Hematopoietic multipotent progenitor cell (in vitro differentiated cells): ENCODE results near the gene NOVA1. TPM values are rescaled to one million over a fixed set of nuclear protein-coding genes. Genes with fewer than 3 reads are reported as not detected.

Experiments
- DNase-seq, 3 donors: peaks; one replicate each; pipeline ENCODE4 v3.0.0-alpha.2; 2011 to 2015; ENCODE audit warnings: low read depth in 2 of 3, low spot score in 2 of 3
- total RNA-seq: library from RNA; depleted of rRNA; stranded (reverse); fragments of >200 nt; gene quantifications from one replicate; pipeline ENCODE4 v1.2.3, GENCODE V29; 2012

Gene NOVA1
- total RNA-seq, 1 donor, result 0.27 TPM

GRCh38 chr14:26594148-26594547 is 3.7 kb downstream of the NOVA1 start:
- no peak for DNase-seq

- DNase-seq, result no peak
Observed at GRCh38 chr14:26593357-26593756, 4.5 kb downstream of the NOVA1 start.

DNA sequence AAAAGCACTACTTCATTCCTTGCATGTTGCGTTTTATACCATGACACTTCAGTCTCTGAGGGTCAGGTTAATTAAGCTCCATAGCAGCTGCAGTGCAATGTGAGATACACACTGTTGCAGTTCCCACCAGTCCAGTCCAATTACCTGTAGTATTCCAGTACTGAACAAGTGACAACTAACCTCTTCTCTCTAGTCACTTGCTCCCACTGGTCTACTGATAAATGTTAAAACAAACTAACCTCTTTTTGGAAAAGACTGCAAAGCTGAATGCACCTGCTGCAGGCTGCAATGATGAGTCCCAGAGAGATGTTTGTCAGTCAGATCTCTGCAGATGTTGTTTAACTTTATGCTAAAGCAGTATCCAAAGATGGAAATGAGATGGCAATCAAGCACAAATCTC is 7.9 kb downstream of the NOVA1 start:
- DNase-seq, result no peak

GRCh38 chr14:26577711-26578110 is 20.1 kb downstream of the NOVA1 start:
- DNase-seq, result no peak

DNA sequence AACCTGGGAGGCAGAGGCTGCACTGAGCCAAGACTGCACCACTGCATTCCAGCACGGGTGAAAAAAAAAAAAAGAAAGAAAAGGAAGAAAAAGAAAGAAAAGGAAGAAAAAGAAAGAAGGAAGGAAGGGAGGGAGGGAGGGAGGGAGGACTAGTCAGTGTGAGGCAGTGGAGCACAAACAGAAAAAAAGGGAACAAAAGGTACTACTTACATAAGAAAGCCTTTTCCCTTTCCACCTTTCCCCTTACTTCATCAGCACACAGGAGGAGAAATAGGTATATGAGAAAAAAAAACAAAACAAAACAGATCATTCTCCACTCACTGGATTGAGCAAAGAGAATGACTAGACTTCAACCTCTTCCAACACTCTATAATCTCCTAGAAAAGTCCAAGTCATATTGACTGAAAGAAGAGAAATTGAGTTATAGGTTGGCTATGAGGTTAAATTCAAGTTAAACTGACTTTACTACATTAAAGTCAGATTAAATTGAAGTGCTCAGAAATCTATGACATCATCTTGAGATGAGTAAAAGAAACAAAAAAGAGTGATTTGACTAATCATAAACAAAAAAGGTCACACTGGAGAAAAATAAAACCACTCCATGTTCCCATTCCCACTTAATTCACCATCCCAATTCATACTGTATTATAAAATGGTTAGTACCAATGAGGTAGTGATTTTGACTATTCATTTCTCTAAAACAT is 43.6 kb downstream of the NOVA1 start:
- no peak for DNase-seq

DNA sequence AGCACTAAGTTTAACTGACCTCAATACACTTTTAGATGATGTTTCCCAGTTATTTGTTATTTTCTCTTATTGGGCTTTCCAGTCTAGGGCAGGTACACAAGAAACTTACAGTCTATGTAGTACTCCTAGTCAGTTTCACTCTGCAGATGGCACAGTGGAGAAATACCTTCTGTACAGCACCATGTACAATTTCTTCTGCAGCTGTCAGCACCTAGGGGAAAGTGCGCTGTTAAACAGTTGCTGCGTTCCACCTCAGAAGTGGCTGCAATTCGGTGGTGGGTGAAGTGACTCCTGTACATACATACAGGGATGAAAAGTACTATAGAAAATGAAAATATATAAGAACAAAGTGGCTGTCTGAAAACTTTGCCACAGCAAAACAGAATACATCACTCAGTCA is 48.3 kb downstream of the NOVA1 start:
- DNase-seq, result no peak

- no peak for DNase-seq
Observed at GRCh38 chr14:26548406-26548805, 49.4 kb downstream of the NOVA1 start.

DNA sequence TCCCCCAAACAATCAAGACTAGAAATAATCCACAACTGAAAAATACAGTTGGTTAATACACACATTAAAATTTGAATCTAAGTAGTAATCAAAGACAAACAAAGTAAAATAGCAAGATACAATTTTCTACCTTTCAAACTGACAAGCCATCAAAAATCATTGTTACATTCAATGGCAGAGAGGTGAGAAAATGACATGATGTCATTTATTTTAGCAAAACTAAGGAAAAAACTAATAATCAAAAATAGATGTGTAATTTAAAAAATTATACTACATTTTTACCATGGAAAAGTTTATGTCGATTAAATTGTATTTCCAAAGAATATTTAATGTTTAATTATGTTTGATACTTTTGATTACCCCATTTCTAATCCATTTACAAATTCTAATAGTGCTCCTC is 59.7 kb downstream of the NOVA1 start:
- no peak for DNase-seq

DNA sequence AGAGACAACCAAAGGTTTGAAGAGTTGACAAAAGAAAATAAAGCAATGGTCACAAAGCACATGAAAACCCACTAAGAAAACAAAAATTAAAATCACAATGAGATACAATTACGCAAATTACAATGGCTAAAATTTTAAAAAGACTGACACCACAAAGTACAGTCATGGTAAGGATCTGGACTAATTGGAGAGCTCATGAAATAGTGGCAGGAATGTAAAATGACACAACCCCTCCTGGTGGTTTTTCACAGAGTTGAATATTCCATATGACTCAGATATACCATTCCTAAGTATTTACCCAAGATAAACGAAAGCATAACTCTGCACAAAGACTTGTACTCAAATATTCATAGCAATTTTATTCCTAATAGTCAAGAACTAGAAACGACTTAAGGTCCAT is 65.9 kb downstream of the NOVA1 start:
- DNase-seq, result no peak

- no peak for DNase-seq
Observed at GRCh38 chr14:26528415-26529182, 69.2 kb downstream of the NOVA1 start.

DNA sequence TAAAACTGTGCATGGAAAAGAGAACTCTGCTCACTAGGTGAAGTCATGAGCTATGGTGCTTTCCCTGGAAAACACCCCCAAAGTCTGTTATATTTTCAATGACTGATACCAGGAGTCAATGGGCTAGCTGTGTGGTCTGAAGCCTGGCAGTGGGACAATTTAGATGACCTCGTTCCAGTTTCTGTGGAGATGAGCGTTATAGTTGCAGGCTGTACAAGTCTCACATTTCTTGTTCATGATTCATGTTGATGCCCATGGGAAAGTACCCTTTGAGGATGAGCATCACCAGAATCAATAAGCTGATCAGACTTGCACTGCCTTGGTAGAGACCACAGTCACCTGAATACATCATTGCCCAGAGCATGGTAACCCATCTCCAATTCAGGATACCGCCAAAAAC is 70.7 kb downstream of the NOVA1 start:
- no peak for DNase-seq

DNA sequence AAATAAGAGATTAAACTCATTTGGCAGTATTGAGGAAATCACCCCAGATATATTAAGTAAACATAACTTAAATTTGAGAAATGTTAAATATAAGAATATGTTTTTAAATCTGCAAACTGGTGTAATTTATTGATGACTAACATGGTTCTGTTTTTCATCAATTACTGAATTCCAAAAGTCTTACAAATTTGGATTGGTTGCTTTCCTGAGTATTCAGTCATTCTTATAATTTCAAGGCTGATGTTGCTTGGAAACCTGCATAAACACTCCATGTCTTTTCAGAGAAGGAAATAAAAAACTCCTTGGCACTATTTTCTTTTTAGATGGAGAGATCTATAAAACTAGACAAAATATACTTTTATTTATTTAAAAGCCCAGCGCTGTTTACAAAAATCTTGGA is 71.7 kb downstream of the NOVA1 start:
- DNase-seq, result no peak

- no peak for DNase-seq
Observed at GRCh38 chr14:26525085-26525484, 72.7 kb downstream of the NOVA1 start.

GRCh38 chr14:26522967-26523366 is 74.9 kb downstream of the NOVA1 start:
- DNase-seq, result no peak

- no peak for DNase-seq
Observed at GRCh38 chr14:26517771-26518170, 80.1 kb downstream of the NOVA1 start.

GRCh38 chr14:26500028-26500427 is 97.8 kb downstream of the NOVA1 start:
- DNase-seq, result no peak

DNA sequence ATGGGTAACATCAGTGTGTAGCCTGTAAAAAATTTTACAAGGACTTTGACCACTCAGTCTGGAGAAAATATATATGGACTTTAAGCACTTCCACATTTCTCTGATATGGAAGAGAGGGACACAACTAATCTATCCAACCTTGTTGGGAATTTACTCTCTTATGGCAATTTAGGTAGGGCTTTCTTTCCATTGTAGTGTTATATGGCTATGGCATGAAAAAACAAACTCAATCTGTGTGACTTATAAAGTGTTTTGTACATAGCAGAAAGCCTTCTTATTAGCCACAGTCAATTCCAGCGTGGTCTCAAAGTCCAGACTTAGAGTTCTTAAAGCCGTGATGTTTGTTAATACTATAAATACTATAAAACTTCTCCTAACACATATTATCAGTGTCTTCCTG is 98.3 kb downstream of the NOVA1 start:
- DNase-seq, result no peak

DNA sequence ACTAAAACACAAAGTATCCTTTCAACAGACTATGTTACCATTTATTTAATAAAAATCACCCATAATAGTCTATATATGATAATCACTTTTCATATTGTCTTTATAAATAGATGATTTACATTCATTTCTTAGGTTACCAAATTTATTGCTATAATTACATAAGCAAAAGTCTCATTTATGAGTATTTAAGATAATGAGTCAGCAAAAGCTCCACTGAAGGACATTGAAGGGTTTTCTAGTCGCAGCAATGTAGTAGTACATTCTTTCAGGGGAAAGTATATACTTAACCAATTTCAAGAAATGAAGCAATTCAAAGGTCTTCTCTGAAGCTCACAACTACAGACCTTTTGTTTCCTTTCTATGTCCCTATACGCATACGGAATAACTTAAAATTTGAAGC is 110.9 kb downstream of the NOVA1 start:
- no peak for DNase-seq

DNA sequence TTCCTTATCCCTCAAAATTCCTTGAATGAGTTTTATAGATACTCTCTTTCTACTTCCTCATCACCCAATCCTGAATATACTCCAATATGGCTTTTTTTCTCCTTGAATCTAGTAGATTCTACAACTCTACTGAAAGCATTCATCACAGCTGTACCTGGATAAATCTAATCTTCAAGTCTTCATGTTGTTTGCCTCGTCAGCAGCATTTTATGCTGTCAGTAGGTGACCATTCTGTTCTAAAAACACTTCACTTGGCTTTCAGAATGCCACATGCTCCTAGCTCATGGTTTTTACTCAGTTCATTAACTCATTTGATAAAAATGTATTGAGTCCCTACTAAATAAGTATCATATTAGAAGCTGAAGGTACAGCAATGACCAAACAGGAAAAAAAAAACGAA is 113.3 kb downstream of the NOVA1 start:
- no peak for DNase-seq

GRCh38 chr14:26478967-26479366 is 118.9 kb downstream of the NOVA1 start:
- DNase-seq, result no peak

GRCh38 chr14:26466862-26467261 is 131.0 kb downstream of the NOVA1 start:
- no peak for DNase-seq

GRCh38 chr14:26463136-26463535 is 134.7 kb downstream of the NOVA1 start:
- no peak for DNase-seq
